SK-N-SH treated with all-trans-retinoic acid at 6 μM for 48 hours (cell line): ENCODE data around the gene CAPZA3.
"Not testable (repeated sequence)": the region's sequence is repeated elsewhere in the genome, so short reads cannot be mapped to it uniquely, and the experiment has no call there.

ENCODE experiments used
- ATAC-seq: fragments of 200-7000 bp; cut with Tn5 transposase; 3 replicates; pipeline ENCODE4 v1.9.1; 2020; ENCODE audit warnings: mild to moderate bottlenecking, moderate library complexity
- ARNTL ChIP-seq: fragments of 450-650 bp; formaldehyde crosslinking; IDR thresholded peaks from 2 replicates; pipeline ENCODE4 v1.5.0; 2020; ENCODE audit warnings: low read depth, mild to moderate bottlenecking, moderate library complexity, borderline replicate concordance
- BACH2 ChIP-seq: fragments of 250-450 bp; sonication (Bioruptor Pico); IDR thresholded peaks from 2 replicates; pipeline ENCODE4 v1.9.0; 2021; ENCODE audit warnings: mild to moderate bottlenecking, borderline replicate concordance
- CREB5 ChIP-seq: fragments of 250-450 bp; sonication (Bioruptor Pico); IDR thresholded peaks from 2 replicates; pipeline ENCODE4 v1.5.1; 2020; ENCODE audit warnings: low read depth, mild to moderate bottlenecking, moderate library complexity
- CSDC2 ChIP-seq: fragments of 250-450 bp; sonication (Bioruptor Pico); IDR thresholded peaks from 2 replicates; pipeline ENCODE4 v1.5.0; 2020; ENCODE audit warnings: mild to moderate bottlenecking, moderate library complexity
- CSRNP3 ChIP-seq: fragments of 250-450 bp; sonication (Bioruptor Pico); IDR thresholded peaks from 2 replicates; pipeline ENCODE4 v1.5.1; 2021; ENCODE audit warnings: mild to moderate bottlenecking, moderate library complexity
- ESRRG ChIP-seq: fragments of 250-450 bp; sonication (Bioruptor Pico); IDR thresholded peaks from 2 replicates; pipeline ENCODE4 v1.6.1; 2021; ENCODE audit warnings: mild to moderate bottlenecking
- GLIS3 ChIP-seq: fragments of 250-450 bp; sonication (Bioruptor Pico); IDR thresholded peaks from 2 replicates; pipeline ENCODE4 v1.5.0; 2020; ENCODE audit warnings: mild to moderate bottlenecking, moderate library complexity
- ISL1 ChIP-seq: fragments of 250-450 bp; sonication (Bioruptor Pico); IDR thresholded peaks from 2 replicates; pipeline ENCODE4 v2.1.2; 2022; ENCODE audit warnings: mild to moderate bottlenecking, moderate library complexity
- OSR1 ChIP-seq: fragments of 250-450 bp; sonication (Bioruptor Pico); IDR thresholded peaks from 2 replicates; pipeline ENCODE4 v1.8.0; 2022; ENCODE audit warnings: moderate library complexity, mild to moderate bottlenecking, inconsistent platforms
- PATZ1 ChIP-seq: fragments of 250-450 bp; sonication (Bioruptor Pico); IDR thresholded peaks from 2 replicates; pipeline ENCODE4 v1.8.0; 2020; ENCODE audit warnings: mild to moderate bottlenecking, moderate library complexity, borderline replicate concordance
- POU6F1 ChIP-seq: fragments of 250-450 bp; sonication (Bioruptor Pico); IDR thresholded peaks from 2 replicates; pipeline ENCODE4 v1.8.0; 2021; ENCODE audit warnings: low read depth, mild to moderate bottlenecking, moderate library complexity, borderline replicate concordance
- PPARA ChIP-seq: fragments of 250-450 bp; sonication (Bioruptor Pico); IDR thresholded peaks from 2 replicates; pipeline ENCODE4 v1.5.0; 2020; ENCODE audit warnings: mild to moderate bottlenecking, borderline replicate concordance
- RARB ChIP-seq: fragments of 250-450 bp; sonication (Bioruptor Pico); IDR thresholded peaks from 2 replicates; pipeline ENCODE4 v1.8.0; 2021; ENCODE audit warnings: mild to moderate bottlenecking, moderate library complexity
- SNAI2 ChIP-seq: fragments of 250-450 bp; sonication (Bioruptor Pico); IDR thresholded peaks from 2 replicates; pipeline ENCODE4 v1.5.0; 2020; ENCODE audit warnings: mild to moderate bottlenecking, moderate library complexity
- TCF4 ChIP-seq: fragments of 250-450 bp; sonication (Bioruptor Pico); IDR thresholded peaks from 2 replicates; pipeline ENCODE4 v1.8.0; 2021; ENCODE audit warnings: mild to moderate bottlenecking, moderate library complexity, borderline replicate concordance
- TOX ChIP-seq: fragments of 250-450 bp; sonication (Bioruptor Pico); IDR thresholded peaks from 2 replicates; pipeline ENCODE4 v1.8.0; 2021; ENCODE audit warnings: mild to moderate bottlenecking, moderate library complexity, borderline replicate concordance
- TSHZ2 ChIP-seq: fragments of 250-450 bp; sonication (Bioruptor Pico); IDR thresholded peaks from 2 replicates; pipeline ENCODE4 v1.5.0; 2020; ENCODE audit warnings: mild to moderate bottlenecking, moderate library complexity
- ZFP3 ChIP-seq: fragments of 250-450 bp; sonication (Bioruptor Pico); IDR thresholded peaks from 2 replicates; pipeline ENCODE4 v1.5.0; 2020; ENCODE audit warnings: mild to moderate bottlenecking, moderate library complexity
- ZFP30 ChIP-seq: fragments of 450-650 bp; formaldehyde crosslinking; IDR thresholded peaks from 2 replicates; pipeline ENCODE4 v1.5.0; 2022; ENCODE audit warnings: mild to moderate bottlenecking, moderate library complexity
- ZNF70 ChIP-seq: fragments of 450-650 bp; formaldehyde crosslinking; IDR thresholded peaks from 2 replicates; pipeline ENCODE4 v1.5.0; 2020; ENCODE audit warnings: mild to moderate bottlenecking, moderate library complexity
- ZNF8 ChIP-seq: fragments of 450-650 bp; formaldehyde crosslinking; IDR thresholded peaks from 2 replicates; pipeline ENCODE4 v1.5.0; 2020; ENCODE audit warnings: mild to moderate bottlenecking, moderate library complexity

Gene CAPZA3

GRCh38 chr12:18754124-18754707 lies 16.3 kb downstream of the CAPZA3 start:
- no peak for ATAC-seq
- TF ChIP-seq RARB (CRISPR knock-in tag) (no peak), OSR1 (CRISPR knock-in tag) (no peak), TOX (CRISPR knock-in tag) (no peak), PPARA (CRISPR knock-in tag) (no peak), ZNF70 (CRISPR knock-in tag) (no peak), ISL1 (CRISPR knock-in tag) (no peak), PATZ1 (CRISPR knock-in tag) (no peak), ARNTL (CRISPR knock-in tag) (no peak), SNAI2 (CRISPR knock-in tag) (no peak), CREB5 (CRISPR knock-in tag) (no peak), ESRRG (no peak), BACH2 (CRISPR knock-in tag) (no peak), GLIS3 (CRISPR knock-in tag) (no peak), TSHZ2 (CRISPR knock-in tag) (no peak), ZFP30 (CRISPR knock-in tag) (no peak), ZNF8 (CRISPR knock-in tag) (no peak), ZFP3 (CRISPR knock-in tag) (no peak), POU6F1 (CRISPR knock-in tag) (no peak), CSDC2 (CRISPR knock-in tag) (no peak), TCF4 (CRISPR knock-in tag) (no peak)

GRCh38 chr12:18755341-18755740 lies 17.4 kb downstream of the CAPZA3 start:
- no peak for TF ChIP-seq ZFP3 (CRISPR knock-in tag)
- TF ChIP-seq BACH2 (CRISPR knock-in tag) = no peak
- ATAC-seq = no peak

GRCh38 chr12:18766479-18766878 lies 28.6 kb downstream of the CAPZA3 start:
- not testable (repeated sequence) for ATAC-seq

GRCh38 chr12:18782827-18783226 lies 44.9 kb downstream of the CAPZA3 start:
- no peak for ATAC-seq
- no peak for TF ChIP-seq CSDC2 (CRISPR knock-in tag)
- no peak for TF ChIP-seq ZNF8 (CRISPR knock-in tag)
- TF ChIP-seq TSHZ2 (CRISPR knock-in tag) = no peak
- no peak for TF ChIP-seq BACH2 (CRISPR knock-in tag)
- no peak for TF ChIP-seq ZNF70 (CRISPR knock-in tag)
- no peak for TF ChIP-seq SNAI2 (CRISPR knock-in tag)
- TF ChIP-seq ISL1 (CRISPR knock-in tag) = no peak
- no peak for TF ChIP-seq PATZ1 (CRISPR knock-in tag)
- TF ChIP-seq CSRNP3 = no peak
